Heart right ventricle (tissue), 16 donors: ENCODE measurements around the gene TNRC6A. TPM values are rescaled to one million over a fixed set of nuclear protein-coding genes. Genes with fewer than 3 reads are reported as not detected.

Experiments used
- ATAC-seq, 8 donors: fragments of 200-7000 bp; cut with Tn5 transposase; one replicate each; pipeline ENCODE4 v1.9.1; 2020; ENCODE audit warnings: mild to moderate bottlenecking in 8 of 8, moderate library complexity in 8 of 8, moderate number of reproducible peaks in 1 of 8
- DNase-seq, 2 donors: peaks; one replicate each; pipeline ENCODE4 v3.0.0-alpha.2; 2020
- H3K27ac ChIP-seq, 10 donors: fragments of 200-600 bp; sonication (generic) in 2 of 10; one replicate each; pipeline versions ENCODE4 v1.5.0 to v1.8.0; 2020 to 2022; ENCODE audit warnings: mild to moderate bottlenecking in 3 of 10
- H3K27me3 ChIP-seq, 7 donors: fragments of 200-600 bp; one replicate each; pipeline ENCODE4 v1.8.0; 2021 to 2022; ENCODE audit warnings: mild to moderate bottlenecking in 2 of 7
- H3K36me3 ChIP-seq, 9 donors: fragments of 200-600 bp; sonication (generic) in 1 of 9; one replicate each; pipeline versions ENCODE4 v1.5.0 to v1.8.0; 2020 to 2022; ENCODE audit warnings: mild to moderate bottlenecking in 2 of 9
- H3K4me1 ChIP-seq, 9 donors: fragments of 200-600 bp; sonication (generic) in 1 of 9; one replicate each; pipeline versions ENCODE4 v1.5.0 to v1.8.0; 2020 to 2022; ENCODE audit warnings: mild to moderate bottlenecking in 4 of 9
- H3K4me3 ChIP-seq, 10 donors: fragments of 200-600 bp; sonication (generic) in 2 of 10; one replicate each; pipeline versions ENCODE4 v1.5.0 to v1.8.0; 2020 to 2022; ENCODE audit warnings: mild to moderate bottlenecking in 7 of 10, moderate library complexity in 2 of 10
- H3K9me3 ChIP-seq, 11 donors: fragments of 200-600 bp in 10 of 11; sonication (generic) in 2 of 11; one replicate each; pipeline versions ENCODE4 v1.5.0 to v1.8.0; 2013 to 2022; ENCODE audit warnings: mild to moderate bottlenecking in 2 of 11, control low read depth in 1 of 11, moderate library complexity in 1 of 11
- WGBS, 2 donors: extraction: QIAGEN DNeasy Blood & Tissue Kit; methylation state at CpG; one replicate each; pipeline ENCODE4 v1.1.7; 2013; ENCODE audit warnings: inconsistent platforms in 1 of 2; 5-methylcytosine and 5-hydroxymethylcytosine counted together
- intact Hi-C, 10 donors: fragments of 100-400 bp; cut with DNase I; formaldehyde crosslinking; loops; one replicate each; pipeline versions ENCODE4 v1.11.1 to v1.14.2; 2022
- polyA plus RNA-seq, 2 donors: library from polyadenylated mRNA; stranded (reverse); fragments of 200-250 nt; gene quantifications; one replicate each; pipeline ENCODE4 v1.2.3, GENCODE V29; 2013
- total RNA-seq, 10 donors: library from RNA; stranded (reverse); fragmentation: NEBNext Ultra II Directional in 3 of 10; extraction: Animal tissue kit (Norgen Biotek cat#: 25700) in 3 of 10; gene quantifications; one replicate each; pipeline versions ENCODE4 v1.2.1 to v1.2.4, GENCODE V29; 2021 to 2023
- TF ChIP-seq, protein P1 (sequence below), 9 donors: fragments of 200-600 bp; sonication (generic) in 2 of 9; IDR thresholded peaks; one replicate each; pipeline versions ENCODE4 v1.5.0 to v1.8.0; 2021 to 2022; ENCODE audit warnings: antibody characterized with exemption in 9 of 9, mild to moderate bottlenecking in 5 of 9, moderate library complexity in 1 of 9
- donor health status: Arrhythmogenic right ventricular cardiomyopathy.
- donor health status: ischemic (EF 13 %, LVEDD 7.1; RV severe dilation, severe dysfunction).
- donor health status: healthy with polysubstance abuse.
- donor health status: DM: no; HTN: yes; CAD: no.
- donor health status: DM: no; HTN: no; CAD: no.
- donor health status: ischemic (EF 25% LVEDD 6.9; RV normal size, moderate dysfunction).
- donor health status: ischemic (EF 25% LVEDD 5.7; RV mildly dilated, moderate dysfunction).
- donor health status: healthy.
- donor health status: DM: yes; HTN: yes; CAD: no.
- donor health status: Ischemic cardiomyopathy.
- donor health status: ischemic (EF 35%, LVEDD 5.7; RV mildly dilated, moderate dysfunction).
- donor health status: nonischemic (EF 11% LVEDD 7.7; RV severe dilation, severe dysfunction).
- donor health status: DM: yes; HTN: yes; CAD: no.
- donor health status: PGD.
- donor health status: ischemic (EF 29% LVEDD 5.4; RV normal size, mild dysfunction).
- donor health status: nonischemic (EF 23%, LVEDD 6.1; RV moderate dilation, normal function).

TNRC6A gene
- total and polyA plus RNA-seq, 12 donors, result 8.3 to 51.4 (median 36.5) TPM

DNA sequence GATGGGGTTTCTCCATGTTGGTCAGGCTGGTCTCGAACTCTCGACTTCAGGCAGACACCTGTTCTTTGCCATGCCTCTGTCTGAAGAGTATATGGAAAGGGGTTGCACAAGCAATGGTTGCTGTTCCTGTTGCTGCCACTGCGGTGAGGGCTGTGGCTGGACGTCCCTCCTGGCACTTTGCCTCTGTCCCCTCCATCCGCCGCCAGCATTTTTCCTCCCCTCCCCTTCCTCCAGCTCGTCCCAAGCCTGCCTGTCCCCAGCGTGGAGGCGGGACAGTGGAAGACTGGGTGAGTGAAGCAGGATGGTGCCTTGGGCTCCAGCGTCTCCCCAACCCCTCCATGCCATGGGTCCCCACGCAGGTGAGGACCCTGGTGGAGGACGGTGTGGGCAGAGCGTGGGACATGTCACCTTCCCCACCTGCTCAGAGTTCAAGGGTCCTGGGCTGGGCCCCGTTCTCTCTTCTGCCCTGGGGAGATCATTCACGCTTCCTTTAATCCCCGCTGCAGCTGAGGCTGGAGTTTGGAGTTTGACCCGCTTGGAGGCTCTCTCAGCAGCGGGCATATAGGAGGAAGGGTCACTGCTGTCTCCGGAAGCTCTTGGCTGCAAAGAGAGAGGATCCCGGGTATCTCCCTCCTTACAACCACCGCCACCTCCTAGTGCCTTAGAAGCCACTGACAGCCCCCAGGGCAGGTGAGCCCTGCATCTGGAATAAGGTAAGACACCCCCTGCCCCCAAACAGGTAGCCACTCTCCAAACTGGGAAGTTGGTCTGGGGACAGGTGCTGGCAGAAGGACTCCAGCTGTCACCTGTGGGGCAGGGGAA lies 116.5 kb downstream of the TNRC6A start, which contains the start of gene SLC5A11:
Gene SLC5A11, plus strand, starts transcription at position 238 of the 822 bp plus-strand sequence. CDS start 12,681 bp downstream, outside the sequence.
- Histone ChIP-seq H3K27me3 (no peaks in the 10 kb centered on the region), H3K4me3 (no peak within 1 kb of the TSS), H3K36me3 (no peaks in the 10 kb centered on the region), H3K4me1 (no peaks in the 10 kb centered on the region), H3K9me3 (no peaks in the 10 kb centered on the region), H3K27ac (no peak within 1 kb of the TSS)
- TF ChIP-seq, protein P1, sequence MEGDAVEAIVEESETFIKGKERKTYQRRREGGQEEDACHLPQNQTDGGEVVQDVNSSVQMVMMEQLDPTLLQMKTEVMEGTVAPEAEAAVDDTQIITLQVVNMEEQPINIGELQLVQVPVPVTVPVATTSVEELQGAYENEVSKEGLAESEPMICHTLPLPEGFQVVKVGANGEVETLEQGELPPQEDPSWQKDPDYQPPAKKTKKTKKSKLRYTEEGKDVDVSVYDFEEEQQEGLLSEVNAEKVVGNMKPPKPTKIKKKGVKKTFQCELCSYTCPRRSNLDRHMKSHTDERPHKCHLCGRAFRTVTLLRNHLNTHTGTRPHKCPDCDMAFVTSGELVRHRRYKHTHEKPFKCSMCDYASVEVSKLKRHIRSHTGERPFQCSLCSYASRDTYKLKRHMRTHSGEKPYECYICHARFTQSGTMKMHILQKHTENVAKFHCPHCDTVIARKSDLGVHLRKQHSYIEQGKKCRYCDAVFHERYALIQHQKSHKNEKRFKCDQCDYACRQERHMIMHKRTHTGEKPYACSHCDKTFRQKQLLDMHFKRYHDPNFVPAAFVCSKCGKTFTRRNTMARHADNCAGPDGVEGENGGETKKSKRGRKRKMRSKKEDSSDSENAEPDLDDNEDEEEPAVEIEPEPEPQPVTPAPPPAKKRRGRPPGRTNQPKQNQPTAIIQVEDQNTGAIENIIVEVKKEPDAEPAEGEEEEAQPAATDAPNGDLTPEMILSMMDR (IDR thresholded peaks at IDR 0.05), result no peak
- DNase-seq, result no peak
- intact Hi-C loops, result no loop called here
- ATAC-seq, result no peak
- WGBS, 2 donors, result 67 to 68% methylated on average over 21 of the region's 21 CpGs

DNA sequence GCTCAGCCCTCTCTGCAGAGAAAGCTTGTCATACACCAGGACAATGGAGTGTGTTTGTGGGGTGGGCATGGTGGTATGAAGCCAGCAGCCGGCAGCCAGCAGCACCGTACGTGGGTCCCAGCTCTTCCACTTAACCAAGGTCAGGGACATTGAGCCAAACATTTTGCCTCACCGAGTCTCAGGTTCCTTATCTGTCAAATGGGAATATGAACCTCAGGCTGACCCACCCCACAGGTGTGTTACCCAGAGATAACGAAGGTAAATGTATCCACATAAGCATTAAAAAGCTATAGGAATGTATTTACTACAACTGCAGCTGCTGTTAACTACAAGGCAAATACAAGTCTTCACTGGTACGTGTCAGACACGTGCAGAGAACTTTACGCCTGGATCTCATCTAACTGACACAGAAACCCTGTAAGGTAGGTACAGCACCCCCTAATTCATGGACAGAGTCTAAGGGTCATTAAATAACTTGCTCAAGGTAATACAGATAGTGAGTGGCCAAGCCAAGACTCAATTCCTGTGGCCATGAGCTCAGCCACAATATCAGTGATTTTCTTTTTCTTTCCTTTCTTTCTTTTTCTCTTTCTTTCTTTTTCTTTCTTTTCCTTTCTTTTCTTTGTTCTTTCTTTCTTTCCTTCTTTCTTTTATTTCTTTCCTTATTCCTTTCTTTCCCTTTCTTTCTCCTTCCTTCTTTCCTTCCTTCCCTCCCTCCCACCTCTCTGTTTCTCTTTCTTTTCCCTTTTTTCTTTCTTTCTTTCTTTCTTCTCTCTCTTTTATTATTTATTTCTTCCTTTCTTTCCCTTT lies 117.3 kb downstream of the TNRC6A start:
- TF ChIP-seq, protein P1 (IDR thresholded peaks at IDR 0.05), result no peak
- Histone ChIP-seq H3K9me3 (no peaks in the 10 kb centered on the region), H3K27ac (no peak overlapping the region), H3K36me3 (no peaks in the 10 kb centered on the region), H3K27me3 (no peaks in the 10 kb centered on the region), H3K4me3 (no peak overlapping the region), H3K4me1 (no peaks in the 10 kb centered on the region)
- 62 to 74% methylated on average over 8 of the region's 8 CpGs for WGBS, 2 donors
- intact Hi-C loops, result no loop called here
- no peak for ATAC-seq
- DNase-seq, result no peak

DNA sequence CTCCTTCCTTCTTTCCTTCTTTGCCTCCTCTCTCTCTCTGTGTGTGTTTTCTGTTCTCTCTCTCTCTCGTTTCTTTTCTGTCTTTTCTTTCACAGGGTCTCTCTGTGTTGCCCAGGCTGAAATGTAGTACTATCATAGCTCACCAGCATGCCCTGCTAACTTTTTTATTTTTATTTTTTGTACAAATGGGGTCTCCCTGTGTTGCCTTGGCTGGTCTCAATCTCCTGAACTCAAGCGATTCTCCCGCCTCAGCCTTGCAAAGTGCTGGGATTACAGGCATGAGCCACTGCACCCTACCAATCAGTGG lies 117.9 kb downstream of the TNRC6A start:
- 84 to 88% methylated on average over 3 of the region's 3 CpGs for WGBS, 2 donors

DNA sequence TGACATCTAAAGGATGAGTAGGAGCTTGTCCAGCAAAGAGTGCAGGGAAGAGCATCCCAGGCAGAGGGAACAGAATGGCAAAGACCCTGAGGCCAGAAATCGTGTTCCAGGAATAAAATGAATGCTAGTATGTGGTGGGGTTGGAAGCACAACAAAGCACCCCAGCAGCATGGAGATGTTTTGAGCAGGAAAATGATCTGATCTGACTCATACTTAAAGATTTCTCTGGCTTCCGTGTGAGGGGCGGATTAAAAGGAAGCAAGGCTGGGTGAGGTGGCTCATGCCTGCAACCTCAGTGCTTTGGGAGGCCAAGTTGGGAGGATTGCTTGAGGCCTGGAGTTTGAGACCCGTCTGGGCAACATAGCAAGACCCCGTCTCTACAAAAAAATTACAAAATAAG lies 118.6 kb downstream of the TNRC6A start:
- intact Hi-C loops, result no loop called here
- Histone ChIP-seq H3K36me3 (no peaks in the 10 kb centered on the region), H3K4me3 (no peak overlapping the region), H3K4me1 (no peaks in the 10 kb centered on the region), H3K9me3 (no peaks in the 10 kb centered on the region), H3K27me3 (peaks cover 0 to under 1% (median 0%) of the 10 kb centered on the region in 7 donors), H3K27ac (no peak overlapping the region)
- TF ChIP-seq, protein P1 (IDR thresholded peaks at IDR 0.05), result no peak
- DNase-seq, result no peak
- WGBS, 2 donors, result 72 to 80% methylated on average over 5 of the region's 5 CpGs
- ATAC-seq, result no peak

More for the DNA sequence above, 117.9 kb downstream of the TNRC6A start:
- no peaks in the 10 kb centered on the region for H3K9me3 ChIP-seq
- no peak overlapping the region for H3K4me3 ChIP-seq
- TF ChIP-seq, protein P1 (IDR thresholded peaks at IDR 0.05), result no peak
- H3K36me3 ChIP-seq, result no peaks in the 10 kb centered on the region
- intact Hi-C loops, result no loop called here
- DNase-seq (no peak), ATAC-seq (no peak)
- no peaks in the 10 kb centered on the region for H3K4me1 ChIP-seq
- H3K27ac ChIP-seq, result no peak overlapping the region
- no peaks in the 10 kb centered on the region for H3K27me3 ChIP-seq
